GM23338 (cell line): ENCODE data around the gene COMMD10.

Source experiments
- JUNB ChIP-seq: IDR thresholded peaks from one replicate; pipeline ENCODE4 v1.6.1; 2016; ENCODE audit warnings: antibody characterized with exemption; ENCODE audit not compliant: unreplicated experiment
- TF ChIP-seq, protein P1 (sequence below), 2 experiments: fragments of 200-600 bp in 1 of 2; sonication (generic) in 1 of 2; conservative IDR thresholded peaks; 2 replicates each; pipeline versions ENCODE4 v1.5.1 to v1.6.1; 2016 to 2017; ENCODE audit warnings: antibody characterized with exemption in 2 of 2, low read depth in 2 of 2, mild to moderate bottlenecking in 2 of 2, moderate library complexity in 1 of 2

DNA sequence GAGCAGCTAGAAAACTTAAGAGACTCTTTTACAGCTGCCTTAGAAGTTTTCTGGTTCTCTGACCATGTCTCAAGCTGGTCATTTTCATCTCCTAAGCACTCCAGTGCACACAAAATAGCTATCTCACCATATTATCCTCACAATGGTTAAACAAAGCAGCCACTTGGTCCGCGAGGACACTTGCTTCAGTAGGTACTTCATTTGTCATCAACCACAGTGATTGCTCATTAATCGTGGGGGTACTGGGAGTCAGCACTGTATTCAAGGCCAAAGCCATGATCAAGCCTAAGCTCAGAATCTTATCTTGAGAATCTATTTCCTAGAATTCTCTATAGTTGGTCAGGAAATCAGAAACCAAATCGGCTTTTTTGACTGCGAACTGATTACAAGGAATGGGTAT, 49.7 kb upstream of the COMMD10 start:
- no peak for TF ChIP-seq JUNB
- TF ChIP-seq, protein P1, sequence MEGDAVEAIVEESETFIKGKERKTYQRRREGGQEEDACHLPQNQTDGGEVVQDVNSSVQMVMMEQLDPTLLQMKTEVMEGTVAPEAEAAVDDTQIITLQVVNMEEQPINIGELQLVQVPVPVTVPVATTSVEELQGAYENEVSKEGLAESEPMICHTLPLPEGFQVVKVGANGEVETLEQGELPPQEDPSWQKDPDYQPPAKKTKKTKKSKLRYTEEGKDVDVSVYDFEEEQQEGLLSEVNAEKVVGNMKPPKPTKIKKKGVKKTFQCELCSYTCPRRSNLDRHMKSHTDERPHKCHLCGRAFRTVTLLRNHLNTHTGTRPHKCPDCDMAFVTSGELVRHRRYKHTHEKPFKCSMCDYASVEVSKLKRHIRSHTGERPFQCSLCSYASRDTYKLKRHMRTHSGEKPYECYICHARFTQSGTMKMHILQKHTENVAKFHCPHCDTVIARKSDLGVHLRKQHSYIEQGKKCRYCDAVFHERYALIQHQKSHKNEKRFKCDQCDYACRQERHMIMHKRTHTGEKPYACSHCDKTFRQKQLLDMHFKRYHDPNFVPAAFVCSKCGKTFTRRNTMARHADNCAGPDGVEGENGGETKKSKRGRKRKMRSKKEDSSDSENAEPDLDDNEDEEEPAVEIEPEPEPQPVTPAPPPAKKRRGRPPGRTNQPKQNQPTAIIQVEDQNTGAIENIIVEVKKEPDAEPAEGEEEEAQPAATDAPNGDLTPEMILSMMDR (conservative IDR thresholded peaks at IDR 0.05; ENCODE audit: low read depth in 2 of 2) = no peak
